ENCODE results near the gene PHLDB3. TPM values are rescaled to one million over a fixed set of nuclear protein-coding genes. Genes with fewer than 3 reads are reported as not detected.

PHLDB3 gene
- total and polyA plus RNA-seq, 2 of the 13 experiments (the other 11 are each of a cell fraction or from before 2014, with no cell fraction given) = 11.3 to 14.5 TPM

- Histone ChIP-seq H3K9me3 (ENCODE audit: low read length) (no peaks in the 10 kb centered on the region), H2AFZ (ENCODE audit: low read length) (no peak overlapping the region), H3K4me1 (ENCODE audit: insufficient read depth, low read length) (no peaks in the 10 kb centered on the region), H3K4me3 (replicated peaks in 1 of 3; ENCODE audit: insufficient read depth in 1 of 3, low read depth in 2 of 3, low read length in 3 of 3) (no peak overlapping the region), H3K27ac (ENCODE audit: extremely low read length, insufficient read depth, low read length) (no peak overlapping the region), H3K36me3 (replicated peaks in 1 of 2; ENCODE audit: control insufficient read depth in 1 of 2, insufficient read depth in 2 of 2, low read length in 2 of 2) (peaks cover 3 to 5% of the 10 kb centered on the region in 2 experiments; a peak in 2 of 5 replicates), H3K4me2 (ENCODE audit: low read depth, low read length) (no peak overlapping the region), H3K9ac (ENCODE audit: insufficient read depth, low read depth, low read length) (no peak overlapping the region), H4K20me1 (ENCODE audit: insufficient read depth, low read length) (no peaks in the 10 kb centered on the region), H3K79me2 (ENCODE audit: insufficient read depth, low read length) (no peaks in the 10 kb centered on the region), H3K27me3 (ENCODE audit: control insufficient read depth in 1 of 2, insufficient read depth in 2 of 2, low read length in 2 of 2) (no peaks in the 10 kb centered on the region)
- DNase-seq (ENCODE audit: low spot score) (no peak), ATAC-seq (no peak), FAIRE-seq (no peak)
- no TSS peak for BruUV-seq (replicated peaks)
- POLR2A ChIA-PET = no interaction called here
- CTCF ChIA-PET (ENCODE audit: low intra/inter-chr PET ratio, low total read pairs) = no interaction called here
- in situ Hi-C loops (cut with HindIII; ENCODE audit: extremely low pct_ligation_motif_present, low pct_unique_long_range_greater_than_20kb) (no loop called here), intact Hi-C loops (cut with micrococcal nuclease; ENCODE audit: unreplicated experiment) (no loop called here)
- TF ChIP-seq TBL1XR1 (IDR thresholded peaks at IDR 0.05; ENCODE audit: borderline replicate concordance, low read length, partially characterized antibody) (no peak), ADNP (CRISPR knock-in tag; IDR thresholded peaks at IDR 0.05) (no peak), MIER2 (CRISPR knock-in tag; IDR thresholded peaks at IDR 0.05) (no peak), NRL (CRISPR knock-in tag; IDR thresholded peaks at IDR 0.05; ENCODE audit: borderline replicate concordance) (no peak), ZNF775 (CRISPR knock-in tag; IDR thresholded peaks at IDR 0.05; ENCODE audit: borderline replicate concordance) (no peak), IKZF4 (CRISPR knock-in tag; IDR thresholded peaks at IDR 0.05; ENCODE audit: borderline replicate concordance, low read depth, not compliant biosample characterization) (no peak), TBX3 (IDR thresholded peaks at IDR 0.05; ENCODE audit: borderline replicate concordance) (no peak), HNRNPH1 (optimal IDR thresholded peaks at IDR 0.05; ENCODE audit: low read depth, low read length) (no peak), KLF16 (CRISPR knock-in tag; IDR thresholded peaks at IDR 0.05) (no peak), ZNF687 (CRISPR knock-in tag; IDR thresholded peaks at IDR 0.05) (no peak), ZNF546 (CRISPR knock-in tag; conservative IDR thresholded peaks at IDR 0.05) (no peak), FOXK1 (CRISPR knock-in tag; IDR thresholded peaks at IDR 0.05; ENCODE audit: borderline replicate concordance, low read depth) (no peak), CREBL2 (CRISPR knock-in tag; IDR thresholded peaks at IDR 0.05; ENCODE audit: borderline replicate concordance) (no peak), NCOA2 (CRISPR knock-in tag; IDR thresholded peaks at IDR 0.05) (no peak), ZNF180 (CRISPR knock-in tag; IDR thresholded peaks at IDR 0.05; ENCODE audit: borderline replicate concordance, low read depth) (no peak)
Observed at GRCh38 chr19:43476606-43477005, 27.9 kb downstream of the PHLDB3 start.
